CD4-positive, alpha-beta T cell treated with Interleukin-1 beta for 1 hour (primary cell): ENCODE measurements around the gene LRRC36.

Source experiments
- DNase-seq, 2 donors: peaks; one replicate each; pipeline ENCODE4 v3.0.0-alpha.2; 2020 to 2022

LRRC36 gene

GRCh38 chr16:67390816-67391423 lies 64.3 kb downstream of the LRRC36 start:
- no peak for DNase-seq

- peak in 1 of 2 donors; percentile 44 for DNase-seq
These were observed 65.0 kb downstream of the LRRC36 start for GRCh38 chr16:67391424-67392300.

GRCh38 chr16:67392301-67393059 lies 65.9 kb downstream of the LRRC36 start:
- DNase-seq = no peak

- peak; percentile 59 to 84 for DNase-seq
These were observed 66.6 kb downstream of the LRRC36 start, which contains the start of gene TPPP3 for GRCh38 chr16:67393111-67393787. Gene TPPP3 (minus strand): TSS chr16:67393498. CDS start chr16:67391111, 2,387 bp downstream.

- no peak for DNase-seq
These were observed 67.2 kb downstream of the LRRC36 start for GRCh38 chr16:67393788-67394154.

- peak in 1 of 2 donors; percentile 59 for DNase-seq
These were observed 67.8 kb downstream of the LRRC36 start for GRCh38 chr16:67394155-67395104.

- DNase-seq = no peak
These were observed 68.5 kb downstream of the LRRC36 start for GRCh38 chr16:67395105-67395457.

- no peak for DNase-seq
These were observed 69.0 kb downstream of the LRRC36 start for GRCh38 chr16:67395458-67396158.

GRCh38 chr16:67396159-67397035 lies 69.8 kb downstream of the LRRC36 start:
- peak in 1 of 2 donors; percentile 43 for DNase-seq

GRCh38 chr16:67397036-67397801 lies 70.6 kb downstream of the LRRC36 start:
- no peak for DNase-seq

- DNase-seq = no peak
These were observed 71.4 kb downstream of the LRRC36 start for GRCh38 chr16:67397812-67398545.

GRCh38 chr16:67398546-67399217 lies 72.1 kb downstream of the LRRC36 start:
- no peak for DNase-seq

- DNase-seq = peak; percentile 38
These were observed 72.7 kb downstream of the LRRC36 start for GRCh38 chr16:67399218-67399733.

- no peak for DNase-seq
These were observed 73.4 kb downstream of the LRRC36 start for GRCh38 chr16:67399749-67400704.

GRCh38 chr16:67400901-67401300 lies 74.3 kb downstream of the LRRC36 start:
- no peak for DNase-seq

- DNase-seq = no peak
These were observed 77.5 kb downstream of the LRRC36 start for GRCh38 chr16:67403976-67404555.
